Breast epithelium (tissue), 4 donors: ENCODE results near the gene SLC25A24. TPM values are rescaled to one million over a fixed set of nuclear protein-coding genes. Genes with fewer than 3 reads are reported as not detected.

Experiments used
- DNase-seq, 2 donors: peaks; one replicate each; pipeline ENCODE4 v3.0.0-alpha.2; 2019; ENCODE audit warnings: low spot score in 2 of 2
- H3K27ac ChIP-seq, 2 donors: fragments of 200-600 bp; sonication (generic) in 1 of 2; one replicate each; pipeline ENCODE4 v1.5.1; 2016 to 2019; ENCODE audit warnings: mild to moderate bottlenecking in 1 of 2
- H3K27me3 ChIP-seq, 2 donors: fragments of 200-600 bp; sonication (generic) in 1 of 2; one replicate each; pipeline versions ENCODE4 v1.5.1 to v1.6.0; 2017 to 2019; ENCODE audit warnings: control low read depth in 1 of 2, mild to moderate bottlenecking in 1 of 2
- H3K36me3 ChIP-seq: fragments of 200-600 bp; one replicate; pipeline ENCODE4 v1.5.1; 2019
- H3K4me1 ChIP-seq, 2 donors: fragments of 200-600 bp; sonication (generic); one replicate each; pipeline ENCODE4 v1.5.1; 2016 to 2019; ENCODE audit warnings: control low read depth in 1 of 2
- H3K4me3 ChIP-seq, 3 donors: fragments of 200-600 bp; sonication (generic); 1 replicate in 2 of 3; 2 replicates in 1 of 3; pipeline ENCODE4 v1.5.1; 2016 to 2019; ENCODE audit warnings: mild to moderate bottlenecking in 3 of 3, moderate library complexity in 2 of 3
- H3K9me3 ChIP-seq, 2 donors: fragments of 200-600 bp; sonication (generic) in 1 of 2; one replicate each; pipeline ENCODE4 v1.5.1; 2016 to 2019; ENCODE audit warnings: control low read depth in 1 of 2
- POLR2A ChIP-seq: fragments of 450-650 bp; IDR thresholded peaks from one replicate; pipeline ENCODE4 v1.6.1; 2016; ENCODE audit warnings: antibody characterized with exemption, mild to moderate bottlenecking, moderate library complexity
- POLR2AphosphoS5 ChIP-seq, 3 donors: sonication (generic); formaldehyde crosslinking; IDR thresholded peaks; one replicate each; pipeline ENCODE4 v1.6.1; 2017; ENCODE audit warnings: antibody characterized with exemption in 3 of 3
- intact Hi-C: fragments of 100-400 bp; cut with DNase I; formaldehyde crosslinking; loops from one replicate; pipeline ENCODE4 v1.15.1; 2023; ENCODE audit warnings: low total_unique reads
- total RNA-seq, 3 donors: library from RNA; depleted of rRNA; stranded (reverse); fragments of >200 nt; gene quantifications; one replicate each; pipeline ENCODE4 v1.1.0, GENCODE V29; 2016
- TF ChIP-seq, protein P1 (sequence below), 3 donors: fragments of 450-650 bp; IDR thresholded peaks; one replicate each; pipeline ENCODE4 v1.5.1; 2016 to 2017; ENCODE audit warnings: antibody characterized with exemption in 3 of 3, mild to moderate bottlenecking in 3 of 3, moderate library complexity in 3 of 3

SLC25A24 gene
- total RNA-seq, 3 donors from 2014 or later = 40.3 to 53.0 (median 45.1) TPM

DNA sequence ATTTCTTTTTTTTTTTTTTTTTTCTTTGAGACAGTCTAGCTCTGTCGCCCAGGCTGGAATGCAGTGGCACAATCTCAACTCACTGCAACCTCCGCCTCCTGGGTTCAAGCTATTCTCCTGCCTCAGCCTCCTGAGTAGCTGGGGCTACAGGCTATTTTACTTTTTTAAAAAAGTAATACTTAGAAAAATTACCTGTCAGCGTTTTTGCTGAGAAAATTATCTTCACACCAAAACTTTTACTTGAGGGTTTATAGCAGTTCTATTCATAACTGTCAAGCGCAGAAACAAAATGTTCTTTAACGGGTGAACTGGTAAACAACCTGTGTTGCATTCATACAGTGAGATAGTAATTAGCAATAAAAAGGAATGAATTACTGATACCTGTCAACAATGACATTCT lies 1.5 kb upstream of the SLC25A24 start:
- H3K4me1 ChIP-seq = peaks cover 0 to 6% of the 10 kb centered on the region in 2 donors
- H3K27me3 ChIP-seq = no peaks in the 10 kb centered on the region
- intact Hi-C loops = no loop called here
- no peaks in the 10 kb centered on the region for H3K36me3 ChIP-seq
- H3K4me3 ChIP-seq = no peak overlapping the region
- H3K27ac ChIP-seq = no peak overlapping the region
- no peak for TF ChIP-seq POLR2A
- TF ChIP-seq POLR2AphosphoS5 (IDR thresholded peaks at IDR 0.05) = no peak
- TF ChIP-seq, protein P1, sequence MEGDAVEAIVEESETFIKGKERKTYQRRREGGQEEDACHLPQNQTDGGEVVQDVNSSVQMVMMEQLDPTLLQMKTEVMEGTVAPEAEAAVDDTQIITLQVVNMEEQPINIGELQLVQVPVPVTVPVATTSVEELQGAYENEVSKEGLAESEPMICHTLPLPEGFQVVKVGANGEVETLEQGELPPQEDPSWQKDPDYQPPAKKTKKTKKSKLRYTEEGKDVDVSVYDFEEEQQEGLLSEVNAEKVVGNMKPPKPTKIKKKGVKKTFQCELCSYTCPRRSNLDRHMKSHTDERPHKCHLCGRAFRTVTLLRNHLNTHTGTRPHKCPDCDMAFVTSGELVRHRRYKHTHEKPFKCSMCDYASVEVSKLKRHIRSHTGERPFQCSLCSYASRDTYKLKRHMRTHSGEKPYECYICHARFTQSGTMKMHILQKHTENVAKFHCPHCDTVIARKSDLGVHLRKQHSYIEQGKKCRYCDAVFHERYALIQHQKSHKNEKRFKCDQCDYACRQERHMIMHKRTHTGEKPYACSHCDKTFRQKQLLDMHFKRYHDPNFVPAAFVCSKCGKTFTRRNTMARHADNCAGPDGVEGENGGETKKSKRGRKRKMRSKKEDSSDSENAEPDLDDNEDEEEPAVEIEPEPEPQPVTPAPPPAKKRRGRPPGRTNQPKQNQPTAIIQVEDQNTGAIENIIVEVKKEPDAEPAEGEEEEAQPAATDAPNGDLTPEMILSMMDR (IDR thresholded peaks at IDR 0.05) = no peak
- H3K9me3 ChIP-seq = no peaks in the 10 kb centered on the region
- no peak for DNase-seq

DNA sequence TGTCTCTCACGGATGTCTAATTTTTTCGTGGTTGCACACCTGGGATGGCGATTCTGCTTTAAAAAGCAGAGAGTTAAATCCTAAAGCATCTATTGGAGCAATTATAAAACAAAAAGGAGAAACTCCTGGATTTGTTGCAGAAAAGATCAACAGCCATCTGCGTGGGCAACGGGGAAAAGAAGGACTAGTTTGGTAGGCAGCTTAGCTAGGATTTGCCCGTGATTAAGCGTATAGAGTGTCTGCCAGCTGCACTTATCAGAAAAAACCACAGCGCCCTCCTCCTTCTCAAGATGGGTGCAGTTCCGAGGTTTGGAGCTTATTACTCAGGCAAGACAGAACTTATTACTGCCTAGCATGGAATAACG lies 526 bp upstream of the SLC25A24 start:
- no peak for DNase-seq
- Histone ChIP-seq H3K4me3 (peak overlapping the region; percentile 84 to 92 (median 85)), H3K27me3 (no peaks in the 10 kb centered on the region), H3K36me3 (no peaks in the 10 kb centered on the region), H3K4me1 (peaks cover 0 to 6% of the 10 kb centered on the region in 2 donors), H3K27ac (peak overlapping the region; percentile 90 to 91), H3K9me3 (no peaks in the 10 kb centered on the region)
- TF ChIP-seq POLR2A (no peak), POLR2AphosphoS5 (IDR thresholded peaks at IDR 0.05) (no peak)
- TF ChIP-seq, protein P1 (IDR thresholded peaks at IDR 0.05) = no peak
- intact Hi-C loops = no loop called here

DNA sequence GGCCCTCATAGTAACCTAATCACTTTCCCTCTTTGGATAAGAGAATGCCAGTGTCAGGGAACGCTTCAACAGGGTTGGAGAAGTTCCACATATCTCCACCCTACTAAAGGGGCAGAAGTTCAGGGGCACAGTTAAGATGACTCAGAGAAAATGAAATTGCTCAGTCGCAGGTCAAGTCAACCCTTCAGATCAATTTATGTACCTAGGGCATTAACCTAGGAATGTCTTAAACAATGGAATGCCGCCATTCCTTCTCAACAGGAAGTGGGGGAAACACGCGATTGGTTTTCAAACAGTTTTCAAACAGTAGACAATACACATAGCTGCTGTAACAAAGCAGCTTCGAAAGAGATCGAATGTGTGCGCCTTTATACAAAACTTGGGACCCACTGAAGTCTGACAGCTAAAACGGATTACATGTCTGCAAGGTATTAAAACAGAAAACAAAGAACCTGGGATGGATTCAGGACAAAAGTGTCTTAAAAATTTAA lies 897 bp downstream of the SLC25A24 start:
- Histone ChIP-seq H3K36me3 (no peaks in the 10 kb centered on the region), H3K9me3 (no peaks in the 10 kb centered on the region), H3K27ac (peak overlapping the region; percentile 90 to 91), H3K4me3 (peak overlapping the region; percentile 84 to 92 (median 85)), H3K27me3 (no peaks in the 10 kb centered on the region), H3K4me1 (peaks cover 0 to 6% of the 10 kb centered on the region in 2 donors)
- DNase-seq = no peak
- intact Hi-C loops = no loop called here
- TF ChIP-seq POLR2AphosphoS5 (IDR thresholded peaks at IDR 0.05) (no peak), POLR2A (no peak)
- TF ChIP-seq, protein P1 (IDR thresholded peaks at IDR 0.05) = no peak

DNA sequence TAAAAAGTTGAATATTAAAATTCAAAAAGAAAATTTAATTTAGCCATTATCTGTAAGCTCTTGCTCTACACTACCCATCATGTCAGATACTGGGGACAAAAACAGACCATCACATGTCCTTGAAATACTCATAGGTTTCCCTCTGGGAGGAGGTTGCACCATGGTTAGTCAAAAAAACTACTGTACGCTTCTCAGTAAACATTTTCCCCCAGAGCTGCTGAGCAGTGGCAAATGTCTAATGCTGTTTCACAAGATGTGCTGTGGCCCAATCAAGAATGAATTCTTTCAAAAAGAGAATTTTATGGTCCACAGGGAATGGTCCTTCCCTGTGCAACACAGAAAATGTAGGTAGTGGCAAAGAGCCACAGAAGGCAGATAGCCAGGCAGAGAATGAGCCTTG lies 6.1 kb downstream of the SLC25A24 start:
- intact Hi-C loops = no loop called here
- H3K36me3 ChIP-seq = no peaks in the 10 kb centered on the region

DNA sequence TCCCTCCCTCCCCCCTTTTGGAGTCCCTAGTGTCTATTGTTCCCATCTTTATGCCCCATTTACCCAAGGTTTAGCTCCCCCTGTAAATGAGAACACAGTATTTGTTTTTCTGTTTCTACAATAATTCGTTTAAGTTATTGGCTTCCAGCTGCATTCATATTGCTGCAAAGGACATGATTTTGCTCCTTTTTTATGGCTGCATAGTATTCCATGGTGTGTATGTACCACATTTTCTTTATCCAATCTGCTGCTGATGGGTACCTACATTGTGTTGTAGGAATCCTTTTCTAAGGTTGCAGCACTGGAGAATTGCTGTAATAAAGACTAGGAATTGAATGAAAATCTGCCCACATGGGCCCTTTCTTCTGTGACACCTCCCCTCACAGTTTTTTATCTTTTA lies 6.8 kb downstream of the SLC25A24 start:
- Histone ChIP-seq H3K36me3 (no peaks in the 10 kb centered on the region), H3K4me3 (no peak overlapping the region), H3K9me3 (no peaks in the 10 kb centered on the region), H3K27ac (no peak overlapping the region), H3K27me3 (no peaks in the 10 kb centered on the region), H3K4me1 (peaks cover 0 to 3% of the 10 kb centered on the region in 2 donors)
- TF ChIP-seq POLR2AphosphoS5 (IDR thresholded peaks at IDR 0.05) (no peak), POLR2A (no peak)
- TF ChIP-seq, protein P1 (IDR thresholded peaks at IDR 0.05) = no peak
- DNase-seq = no peak
- intact Hi-C loops = no loop called here

More for the DNA sequence above, 6.1 kb downstream of the SLC25A24 start:
- DNase-seq = no peak
- no peak for TF ChIP-seq POLR2AphosphoS5 (IDR thresholded peaks at IDR 0.05)
- TF ChIP-seq POLR2A = no peak
- TF ChIP-seq, protein P1 (IDR thresholded peaks at IDR 0.05) = no peak
- no peaks in the 10 kb centered on the region for H3K9me3 ChIP-seq
- no peaks in the 10 kb centered on the region for H3K27me3 ChIP-seq
- no peak overlapping the region for H3K27ac ChIP-seq
- H3K4me3 ChIP-seq = no peak overlapping the region
- H3K4me1 ChIP-seq = peaks cover 0 to 6% of the 10 kb centered on the region in 2 donors
